ENCODE results near the gene ABCC3. TPM values are rescaled to one million over a fixed set of nuclear protein-coding genes. Genes with fewer than 3 reads are reported as not detected.

The ABCC3 gene
- total and polyA plus RNA-seq, 2 of the 8 experiments (the other 6 are each of a cell fraction or from before 2014, with no cell fraction given): 0.35 to 0.37 TPM

DNA sequence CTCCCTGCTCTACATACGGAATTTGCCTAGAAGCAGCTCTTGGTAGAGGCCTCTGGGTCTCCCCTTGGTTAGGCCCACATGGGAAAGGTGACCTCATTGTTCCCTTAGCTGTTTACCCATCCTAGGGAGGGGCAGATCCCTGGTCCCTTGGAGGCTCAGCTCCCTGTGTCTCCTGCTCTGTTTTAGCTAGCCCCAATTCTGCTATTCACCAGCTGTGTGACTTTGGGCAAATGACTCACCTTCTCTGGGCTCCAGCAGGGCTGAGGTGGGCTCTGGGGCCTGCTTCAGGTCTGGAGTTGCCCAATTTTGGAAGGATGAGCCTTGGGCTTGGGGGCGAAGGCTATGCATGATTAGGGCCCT, 3.9 kb downstream of the ABCC3 start:
- peaks cover 24 to 32% (median 32%) of the 10 kb centered on the region in 4 experiments for H3K27me3 ChIP-seq (replicated peaks in 1 of 4; ENCODE audit: control insufficient read depth in 3 of 4, extremely low read depth in 1 of 4, insufficient read depth in 3 of 4, low read length in 3 of 4)
- POLR2A ChIA-PET (ENCODE audit: partially characterized antibody): interaction anchor here (1.0 to 2.7 kb wide), 2 partner anchors 9 to 10 kb away, joined by 3 to 7 read pairs; no protein-coding TSS in a partner anchor
- no peaks in the 10 kb centered on the region for H3K36me3 ChIP-seq (ENCODE audit: control insufficient read depth in 2 of 4, insufficient read depth in 4 of 4, low read length in 3 of 4)
- no peaks in the 10 kb centered on the region for H3K79me1 ChIP-seq (ENCODE audit: low read depth, low read length)
- H3K4me2 ChIP-seq (ENCODE audit: insufficient read depth in 1 of 2, low read depth in 2 of 2, low read length in 2 of 2): no peak overlapping the region
- no peak overlapping the region for H3K14ac ChIP-seq (ENCODE audit: insufficient read length)
- no peak overlapping the region for H2BK15ac ChIP-seq (ENCODE audit: low read length)
- H2BK20ac ChIP-seq (ENCODE audit: low read length): no peak overlapping the region
- no peak overlapping the region for H3K27ac ChIP-seq (ENCODE audit: low read depth, low read length)
- H3K18ac ChIP-seq (ENCODE audit: extremely low read depth, low read length): no peak overlapping the region
- WGBS, 2 experiments (ENCODE audit: extremely low coverage in 1 of 2, insufficient coverage in 1 of 2, insufficient read length in 1 of 2, insufficient replicate concordance in 2 of 2, low coverage in 1 of 2, low lambda C conversion rate in 2 of 2, missing lambda C conversion rate in 1 of 2): 86% methylated on average over 2 of the region's 2 CpGs; no CpG with 5 or more reads in 1 of the 2 experiments
- no peak overlapping the region for H4K8ac ChIP-seq (ENCODE audit: extremely low read depth, insufficient read depth, low read length)
- H3K9ac ChIP-seq (replicated peaks in 1 of 4; ENCODE audit: extremely low read depth in 1 of 4, low read depth in 3 of 4, low read length in 3 of 4): no peak overlapping the region
- H4K20me1 ChIP-seq (replicated peaks in 1 of 2; ENCODE audit: control insufficient read depth in 1 of 2, insufficient read depth in 2 of 2, low read length in 2 of 2): no peaks in the 10 kb centered on the region
- no peak overlapping the region for H2AFZ ChIP-seq (ENCODE audit: low read length)
- H4K91ac ChIP-seq (replicated peaks; ENCODE audit: insufficient read length, low read length): no peak overlapping the region
- no peak overlapping the region for H3K4me3 ChIP-seq (ENCODE audit: extremely low read depth in 1 of 4, insufficient read depth in 2 of 4, low read depth in 3 of 4, low read length in 4 of 4)
- no peaks in the 10 kb centered on the region for H3K79me2 ChIP-seq (ENCODE audit: control insufficient read depth in 1 of 2, insufficient read depth in 2 of 2, low read length in 2 of 2)
- no peak overlapping the region for H2BK120ac ChIP-seq (replicated peaks; ENCODE audit: low read depth, low read length)
- CTCF ChIA-PET (ENCODE audit: partially characterized antibody): interaction anchor here (0.7 to 12.8 kb wide), 18 partner anchors 8 to 217 kb away, joined by 3 to 135 read pairs (median 5); no protein-coding TSS in a partner anchor
- H2BK12ac ChIP-seq (ENCODE audit: low read depth, low read length): no peak overlapping the region
- peaks cover 0 to 11% (median 7%) of the 10 kb centered on the region in 4 experiments; a peak in 4 of 7 replicates for H3K4me1 ChIP-seq (replicated peaks in 1 of 4; ENCODE audit: control insufficient read depth in 3 of 4, insufficient read depth in 4 of 4, low read length in 3 of 4)
- FAIRE-seq: no peak
- no peak for DNase-seq (ENCODE audit: low read depth in 1 of 2, low spot score in 2 of 2)
- H3K56ac ChIP-seq (replicated peaks; ENCODE audit: insufficient read length, low read depth, low read length): no peak overlapping the region
- no peak overlapping the region for H4K5ac ChIP-seq (ENCODE audit: insufficient read length, low read depth, low read length)
- no peak overlapping the region for H2BK5ac ChIP-seq (ENCODE audit: low read depth, low read length)
- H3K23ac ChIP-seq (ENCODE audit: insufficient read length): no peak overlapping the region
- peaks cover 4% of the 10 kb centered on the region; the same call in 1 of the 2 replicates for H3K23me2 ChIP-seq (ENCODE audit: low read depth, low read length)
- H3K9me3 ChIP-seq (ENCODE audit: insufficient read depth in 2 of 2, low read depth in 1 of 2, low read length in 1 of 2): no peaks in the 10 kb centered on the region
- no peak overlapping the region for H3K4ac ChIP-seq (replicated peaks; ENCODE audit: insufficient read length, low read depth, low read length)
- no peak overlapping the region for H2AK5ac ChIP-seq (ENCODE audit: low read depth, low read length)
- no peak for TF ChIP-seq TAF1 (IDR thresholded peaks at IDR 0.05; ENCODE audit: low read depth, low read length)
- TF ChIP-seq ASH2L (IDR thresholded peaks at IDR 0.05; ENCODE audit: low read length): no peak
- TF ChIP-seq SAP30 (IDR thresholded peaks at IDR 0.05; ENCODE audit: insufficient read depth, insufficient replicate concordance, low read length): no peak
- TF ChIP-seq SIN3A (conservative IDR thresholded peaks at IDR 0.05 in 1 of 2, IDR thresholded peaks at IDR 0.05 in 1 of 2; ENCODE audit: low read depth in 1 of 2, low read length in 2 of 2): no peak
- TF ChIP-seq HDAC6 (IDR thresholded peaks at IDR 0.05; ENCODE audit: low read depth, low read length): no peak
- no peak for TF ChIP-seq TCF12 (IDR thresholded peaks at IDR 0.05; ENCODE audit: low read depth, low read length)

All from H1 (cell line).